ENCODE data around the gene NUMB.

Gene NUMB

GRCh38 chr14:73225496-73225895 is 232.8 kb downstream of the NUMB start:
- Histone ChIP-seq H3K27ac (no peak overlapping the region), H3K4me3 (no peak overlapping the region)
- DNase-seq (ENCODE audit: low spot score) = no peak
- TF ChIP-seq CTCF (IDR thresholded peaks at IDR 0.05) = no peak
